DND-41 (cell line): ENCODE data around the gene TECPR1.

Source experiments
- CTCF ChIP-seq: IDR thresholded peaks from 2 replicates; pipeline ENCODE4 v1.5.1; 2012; ENCODE audit warnings: borderline replicate concordance, low read length, moderate library complexity, mild to moderate bottlenecking; ENCODE audit not compliant: poor library complexity, severe bottlenecking; ENCODE audit errors: extremely low read depth
- EZH2 ChIP-seq: IDR thresholded peaks from 3 replicates; pipeline ENCODE4 v1.6.1; 2012; ENCODE audit warnings: borderline replicate concordance, low read depth, mild to moderate bottlenecking, moderate library complexity, low read length, inconsistent platforms; ENCODE audit not compliant: severe bottlenecking

GRCh38 chr7:98203261-98203963, 48.6 kb downstream of the TECPR1 start:
- TF ChIP-seq CTCF (no peak), EZH2 (no peak)
